HAP-1 (cell line): Measurements from ENCODE around the gene UPB1.

ENCODE experiments used
- DNase-seq, 2 experiments: peaks; one replicate each; pipeline ENCODE4 v3.0.0-alpha.2; 2016 to 2020; ENCODE audit warnings: low spot score in 2 of 2
- H3K27me3 ChIP-seq: fragments of 250-450 bp; sonication (Bioruptor Pico); 2 replicates; pipeline ENCODE4 v1.5.1; 2020; ENCODE audit warnings: low read depth, mild to moderate bottlenecking, moderate library complexity
- H3K36me3 ChIP-seq: fragments of 250-450 bp; sonication (Bioruptor Pico); replicated peaks from 2 replicates; pipeline ENCODE4 v1.5.1; 2020; ENCODE audit warnings: mild to moderate bottlenecking
- H3K4me1 ChIP-seq: fragments of 250-450 bp; sonication (Bioruptor Pico); 2 replicates; pipeline ENCODE4 v1.5.1; 2020; ENCODE audit warnings: mild to moderate bottlenecking
- H3K4me3 ChIP-seq: fragments of 250-450 bp; sonication (Bioruptor Pico); 2 replicates; pipeline ENCODE4 v1.5.1; 2020; ENCODE audit warnings: mild to moderate bottlenecking, moderate library complexity
- H3K9me3 ChIP-seq: fragments of 250-450 bp; sonication (Bioruptor Pico); 2 replicates; pipeline ENCODE4 v1.5.1; 2020; ENCODE audit warnings: mild to moderate bottlenecking, moderate library complexity
- in situ Hi-C: fragments of 300-500 bp; cut with MboI; formaldehyde crosslinking; loops from 3 replicates; pipeline ENCODE4 v1.14.3; 2020; ENCODE audit warnings: low sequenced_read_pairs, inconsistent platforms, mixed read lengths

Gene UPB1

DNA sequence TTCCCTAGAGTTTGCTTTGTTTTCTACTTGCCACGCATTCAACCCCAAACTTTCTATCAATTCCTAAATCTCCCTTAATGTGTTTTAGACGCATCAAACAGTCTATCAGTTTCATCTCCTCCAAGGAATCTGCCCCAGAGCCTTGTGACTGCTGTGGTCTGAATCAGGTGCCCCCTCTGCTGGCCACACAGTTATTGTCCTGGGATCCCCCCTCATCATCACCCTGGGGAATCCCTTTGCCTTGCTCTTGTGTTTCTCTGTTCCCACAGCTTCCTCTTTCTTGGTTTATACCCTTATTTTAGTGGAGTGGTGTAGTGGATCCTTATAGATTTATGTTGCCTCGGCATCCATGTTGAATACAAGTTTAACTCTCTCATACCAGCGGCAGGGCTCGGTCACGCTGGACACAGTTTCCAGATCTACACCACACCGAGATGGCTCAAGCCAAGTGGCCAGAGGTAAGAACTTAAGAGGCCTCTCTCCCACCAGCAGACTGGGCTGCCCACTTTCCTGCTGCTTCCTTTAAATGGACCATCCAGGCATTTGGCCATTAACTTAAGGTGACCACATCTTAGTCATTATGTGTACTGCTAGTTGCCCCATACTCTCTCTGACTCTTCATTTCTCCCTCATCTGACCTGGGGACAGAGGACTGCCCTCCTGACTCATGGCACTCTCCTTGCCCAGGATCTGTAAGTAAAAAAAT, 8.2 kb downstream of the UPB1 start:
- in situ Hi-C loops = no loop called here

GRCh38 chr22:24503843-24504338, 8.8 kb downstream of the UPB1 start:
- no peaks in the 10 kb centered on the region for H3K27me3 ChIP-seq
- DNase-seq = no peak
- no peaks in the 10 kb centered on the region; the same call in 1 of the 2 replicates for H3K9me3 ChIP-seq
- in situ Hi-C loops = no loop called here
- H3K36me3 ChIP-seq = no peaks in the 10 kb centered on the region
- H3K4me1 ChIP-seq = peaks cover 9% of the 10 kb centered on the region
- no peak overlapping the region for H3K4me3 ChIP-seq

More for the DNA sequence above, 8.2 kb downstream of the UPB1 start:
- H3K27me3 ChIP-seq = no peaks in the 10 kb centered on the region
- no peaks in the 10 kb centered on the region for H3K9me3 ChIP-seq
- H3K36me3 ChIP-seq = no peaks in the 10 kb centered on the region
- peak in 1 of 2 experiments; percentile 68 for DNase-seq
- H3K4me3 ChIP-seq = no peak overlapping the region
- peaks cover 9% of the 10 kb centered on the region for H3K4me1 ChIP-seq

- Histone ChIP-seq H3K27me3 (no peaks in the 10 kb centered on the region), H3K4me1 (peaks cover 9% of the 10 kb centered on the region), H3K9me3 (no peaks in the 10 kb centered on the region; the same call in 1 of the 2 replicates), H3K4me3 (no peak overlapping the region), H3K36me3 (no peaks in the 10 kb centered on the region)
- in situ Hi-C loops = no loop called here
- DNase-seq = no peak
Measured at GRCh38 chr22:24504540-24504939, 9.4 kb downstream of the UPB1 start.

DNA sequence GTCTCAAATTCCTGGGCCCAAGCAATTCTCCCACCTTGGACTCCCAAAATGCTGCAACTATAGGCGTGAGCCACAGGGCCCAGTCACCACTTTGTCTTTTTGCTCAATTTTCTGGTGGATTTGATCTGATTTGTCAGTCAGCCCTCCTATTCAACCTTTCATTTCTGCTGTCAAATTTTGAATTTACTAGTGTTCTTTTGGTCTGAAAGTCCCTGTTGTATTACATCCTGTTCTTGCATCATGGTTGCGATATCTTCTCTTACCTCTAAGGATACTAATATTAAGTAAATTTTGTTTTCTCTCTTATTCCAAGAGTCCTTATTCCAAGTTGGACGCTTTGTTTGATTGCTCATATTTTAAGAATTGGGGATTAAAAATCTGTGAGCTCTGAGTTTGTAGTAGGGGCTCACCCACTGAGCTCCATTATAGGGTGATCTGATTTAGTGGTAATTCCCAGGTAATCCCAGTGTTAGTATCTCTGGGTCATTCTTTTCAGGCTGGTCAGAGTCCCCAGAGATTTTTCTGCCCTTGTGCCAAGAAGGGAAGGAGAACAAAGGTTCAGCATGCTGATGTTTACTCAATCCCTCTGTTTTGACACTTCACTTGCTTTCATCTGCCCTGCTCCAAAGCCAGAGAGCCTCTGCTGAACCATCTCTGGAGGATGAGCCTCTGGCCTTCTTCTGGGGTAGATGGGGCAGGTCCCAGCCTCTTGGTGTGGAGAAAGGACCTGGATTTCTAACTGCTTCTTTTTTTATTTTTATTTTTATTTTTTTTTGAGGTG, 10.0 kb downstream of the UPB1 start:
- in situ Hi-C loops = no loop called here
- no peak for DNase-seq

DNA sequence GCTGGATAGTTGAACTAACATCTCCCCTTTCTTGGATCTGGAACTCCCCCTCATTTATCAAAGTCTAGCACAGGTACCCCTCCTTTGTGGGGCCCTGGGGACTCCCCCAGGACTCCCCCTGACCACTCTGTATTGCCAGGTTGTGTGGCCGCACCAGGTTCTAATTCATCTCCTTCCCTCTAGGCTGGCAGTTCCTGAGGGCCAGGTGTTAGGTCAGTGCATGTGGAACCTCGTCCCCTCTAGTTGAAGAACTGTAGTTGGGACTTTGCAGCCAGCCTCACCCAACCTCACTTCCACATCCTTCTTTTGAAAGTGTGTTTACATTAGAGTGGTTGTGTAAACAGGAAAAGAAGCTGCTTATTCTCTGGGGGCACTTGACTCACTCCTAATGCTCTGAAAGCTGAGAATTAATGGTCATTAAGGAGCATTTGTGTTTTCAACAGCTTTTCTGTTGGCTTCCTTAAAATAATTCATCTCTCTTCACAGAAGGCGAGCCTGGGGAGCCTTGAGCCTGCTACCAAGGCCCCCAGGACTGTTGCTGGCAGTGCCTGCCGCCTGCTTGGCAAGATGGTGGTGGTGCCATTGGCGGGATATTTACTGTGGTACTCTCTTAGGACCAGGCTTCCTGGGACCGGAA, 11.8 kb downstream of the UPB1 start:
- H3K4me1 ChIP-seq = peaks cover 9% of the 10 kb centered on the region

More for the DNA sequence above, 10.0 kb downstream of the UPB1 start:
- H3K36me3 ChIP-seq = no peaks in the 10 kb centered on the region
- H3K4me3 ChIP-seq = no peak overlapping the region
- peaks cover 9% of the 10 kb centered on the region for H3K4me1 ChIP-seq
- no peaks in the 10 kb centered on the region for H3K27me3 ChIP-seq
- no peaks in the 10 kb centered on the region; the same call in 1 of the 2 replicates for H3K9me3 ChIP-seq

DNA sequence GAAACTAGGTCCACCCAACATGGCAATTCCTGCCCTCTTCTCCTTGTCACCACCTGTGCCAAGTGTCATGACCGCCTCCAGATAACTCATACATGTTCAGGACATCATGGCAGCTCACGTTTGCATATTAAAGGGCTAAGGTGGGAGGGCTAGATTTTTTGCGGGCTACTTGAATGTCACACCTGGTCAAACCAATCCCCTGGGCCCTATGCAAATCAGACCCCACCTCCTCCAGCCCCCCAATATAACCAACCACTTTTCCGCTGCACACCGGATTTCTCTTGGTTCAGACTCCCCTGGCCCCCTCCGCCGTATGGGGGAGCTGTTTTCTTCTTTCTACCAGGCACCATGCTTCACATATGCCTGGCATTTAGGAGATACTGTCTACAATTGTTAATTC, 12.6 kb downstream of the UPB1 start:
- in situ Hi-C loops = no loop called here

More for the DNA sequence above, 11.8 kb downstream of the UPB1 start:
- Histone ChIP-seq H3K9me3 (no peaks in the 10 kb centered on the region; the same call in 1 of the 2 replicates), H3K36me3 (no peaks in the 10 kb centered on the region), H3K4me3 (no peak overlapping the region), H3K27me3 (no peaks in the 10 kb centered on the region)
- no peak for DNase-seq
- in situ Hi-C loops = no loop called here

GRCh38 chr22:24510637-24511625, 15.8 kb downstream of the UPB1 start:
- peaks cover 9% of the 10 kb centered on the region for H3K4me1 ChIP-seq
- in situ Hi-C loops = no loop called here

More for the DNA sequence above, 12.6 kb downstream of the UPB1 start:
- Histone ChIP-seq H3K9me3 (no peaks in the 10 kb centered on the region; the same call in 1 of the 2 replicates), H3K27me3 (no peaks in the 10 kb centered on the region), H3K4me1 (peaks cover 9% of the 10 kb centered on the region), H3K4me3 (no peak overlapping the region), H3K36me3 (no peaks in the 10 kb centered on the region)
- peak in 1 of 2 experiments; percentile 34 for DNase-seq

GRCh38 chr22:24512043-24512442, 16.9 kb downstream of the UPB1 start:
- DNase-seq = no peak
- peaks cover 6% of the 10 kb centered on the region for H3K4me1 ChIP-seq
- in situ Hi-C loops = no loop called here

More at GRCh38 chr22:24510637-24511625, 15.8 kb downstream of the UPB1 start:
- DNase-seq = no peak
- Histone ChIP-seq H3K9me3 (no peaks in the 10 kb centered on the region; the same call in 1 of the 2 replicates), H3K4me3 (no peak overlapping the region), H3K27me3 (peaks cover 4% of the 10 kb centered on the region; the same call in 1 of the 2 replicates), H3K36me3 (no peaks in the 10 kb centered on the region)

DNA sequence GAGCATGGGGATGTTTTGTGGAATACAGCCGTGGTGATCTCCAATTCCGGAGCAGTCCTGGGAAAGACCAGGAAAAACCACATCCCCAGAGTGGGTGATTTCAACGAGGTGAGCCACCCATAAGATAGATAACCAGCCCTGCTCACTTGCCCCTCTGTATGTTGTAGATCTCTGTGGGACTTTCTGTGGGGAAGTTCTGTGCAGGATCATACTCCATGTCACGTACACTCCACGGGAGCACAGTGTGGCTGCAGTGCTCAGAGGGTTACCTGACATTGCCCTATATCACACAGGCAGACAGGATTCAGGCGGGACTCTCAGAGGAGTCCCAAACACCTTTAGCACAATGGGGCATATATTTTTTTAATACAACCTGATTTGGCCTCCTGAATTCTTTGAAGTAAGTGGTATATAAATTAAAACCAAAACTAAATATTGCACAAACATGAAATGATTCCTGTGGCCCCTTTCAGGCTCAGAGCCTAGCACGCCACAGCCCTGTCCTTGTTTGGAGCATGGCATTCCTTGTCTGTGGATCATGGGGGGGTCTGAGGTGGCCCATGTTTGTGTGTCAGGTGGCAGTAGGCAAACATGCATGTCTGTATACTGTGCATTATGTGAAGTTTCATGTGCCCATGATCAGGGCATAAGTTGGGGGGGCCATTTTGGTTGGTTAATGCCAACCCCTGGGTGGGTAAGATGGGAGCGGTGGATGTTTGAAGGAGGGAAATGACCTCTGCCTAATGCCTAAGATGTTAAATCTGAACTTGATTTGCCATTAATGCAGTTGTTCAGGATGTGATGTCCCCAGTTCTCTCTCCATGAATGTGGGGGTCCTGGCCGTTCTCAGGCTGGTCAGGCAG, 18.5 kb downstream of the UPB1 start:
- H3K27me3 ChIP-seq = peaks cover 4% of the 10 kb centered on the region; the same call in 1 of the 2 replicates
- H3K9me3 ChIP-seq = no peaks in the 10 kb centered on the region; the same call in 1 of the 2 replicates
- H3K4me1 ChIP-seq = no peaks in the 10 kb centered on the region
- no peak for DNase-seq
- in situ Hi-C loops = no loop called here
- H3K36me3 ChIP-seq = no peaks in the 10 kb centered on the region
- H3K4me3 ChIP-seq = no peak overlapping the region

More at GRCh38 chr22:24512043-24512442, 16.9 kb downstream of the UPB1 start:
- no peaks in the 10 kb centered on the region for H3K36me3 ChIP-seq
- no peaks in the 10 kb centered on the region; the same call in 1 of the 2 replicates for H3K9me3 ChIP-seq
- peaks cover 4% of the 10 kb centered on the region; the same call in 1 of the 2 replicates for H3K27me3 ChIP-seq
- no peak overlapping the region for H3K4me3 ChIP-seq

GRCh38 chr22:24514241-24515026, 19.3 kb downstream of the UPB1 start:
- no peaks in the 10 kb centered on the region for H3K4me1 ChIP-seq
- in situ Hi-C loops = no loop called here
- no peak for DNase-seq

GRCh38 chr22:24515027-24515338, 19.9 kb downstream of the UPB1 start:
- in situ Hi-C loops = no loop called here

More at GRCh38 chr22:24514241-24515026, 19.3 kb downstream of the UPB1 start:
- Histone ChIP-seq H3K27me3 (peaks cover 4% of the 10 kb centered on the region; the same call in 1 of the 2 replicates), H3K4me3 (no peak overlapping the region), H3K36me3 (no peaks in the 10 kb centered on the region), H3K9me3 (no peaks in the 10 kb centered on the region)

More at GRCh38 chr22:24515027-24515338, 19.9 kb downstream of the UPB1 start:
- H3K9me3 ChIP-seq = no peaks in the 10 kb centered on the region
- H3K4me1 ChIP-seq = no peaks in the 10 kb centered on the region
- DNase-seq = no peak
- H3K36me3 ChIP-seq = no peaks in the 10 kb centered on the region
- peaks cover 4% of the 10 kb centered on the region; the same call in 1 of the 2 replicates for H3K27me3 ChIP-seq
- H3K4me3 ChIP-seq = no peak overlapping the region
